ENCODE measurements around the gene CARMIL3.

CARMIL3 gene

DNA sequence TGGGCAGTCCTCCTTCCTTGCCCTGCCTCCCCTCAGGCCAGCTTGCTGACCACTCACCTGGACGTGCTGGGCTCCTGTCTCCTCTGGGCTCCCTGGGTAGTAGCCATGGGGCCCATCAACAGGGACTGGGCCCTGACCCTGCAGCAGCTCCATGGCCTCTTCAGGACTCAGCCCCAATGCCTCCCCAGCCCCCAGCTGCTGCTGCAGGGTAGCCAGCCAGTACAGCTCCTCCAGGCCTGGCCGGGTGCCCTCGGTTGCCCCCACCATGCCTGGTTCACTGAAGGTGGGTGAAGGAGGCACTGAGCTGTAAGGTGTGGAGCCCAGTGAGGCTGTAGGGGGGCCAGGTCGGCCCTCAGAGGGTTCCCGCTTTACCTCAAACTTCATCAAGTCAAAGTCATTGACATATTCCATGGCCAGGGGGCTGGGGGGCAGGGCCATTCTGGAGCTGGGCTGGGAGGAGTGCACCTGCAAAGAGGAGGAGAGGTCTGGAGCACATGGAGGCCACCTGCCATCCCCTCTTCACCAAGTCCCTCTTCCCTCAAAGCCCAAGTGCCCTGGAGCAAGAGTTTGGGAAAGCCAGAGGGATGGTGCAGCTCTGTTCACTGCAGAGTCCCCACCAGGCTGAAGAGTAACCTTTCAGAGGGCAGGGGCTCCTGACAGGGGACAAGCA, 30.7 kb downstream of the CARMIL3 start:
- TF ChIP-seq, protein P1, sequence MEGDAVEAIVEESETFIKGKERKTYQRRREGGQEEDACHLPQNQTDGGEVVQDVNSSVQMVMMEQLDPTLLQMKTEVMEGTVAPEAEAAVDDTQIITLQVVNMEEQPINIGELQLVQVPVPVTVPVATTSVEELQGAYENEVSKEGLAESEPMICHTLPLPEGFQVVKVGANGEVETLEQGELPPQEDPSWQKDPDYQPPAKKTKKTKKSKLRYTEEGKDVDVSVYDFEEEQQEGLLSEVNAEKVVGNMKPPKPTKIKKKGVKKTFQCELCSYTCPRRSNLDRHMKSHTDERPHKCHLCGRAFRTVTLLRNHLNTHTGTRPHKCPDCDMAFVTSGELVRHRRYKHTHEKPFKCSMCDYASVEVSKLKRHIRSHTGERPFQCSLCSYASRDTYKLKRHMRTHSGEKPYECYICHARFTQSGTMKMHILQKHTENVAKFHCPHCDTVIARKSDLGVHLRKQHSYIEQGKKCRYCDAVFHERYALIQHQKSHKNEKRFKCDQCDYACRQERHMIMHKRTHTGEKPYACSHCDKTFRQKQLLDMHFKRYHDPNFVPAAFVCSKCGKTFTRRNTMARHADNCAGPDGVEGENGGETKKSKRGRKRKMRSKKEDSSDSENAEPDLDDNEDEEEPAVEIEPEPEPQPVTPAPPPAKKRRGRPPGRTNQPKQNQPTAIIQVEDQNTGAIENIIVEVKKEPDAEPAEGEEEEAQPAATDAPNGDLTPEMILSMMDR (IDR thresholded peaks at IDR 0.05; ENCODE audit: low read depth, low read length): no peak
- no peak for DNase-seq (ENCODE audit: extremely low read depth, low read depth)

DNA sequence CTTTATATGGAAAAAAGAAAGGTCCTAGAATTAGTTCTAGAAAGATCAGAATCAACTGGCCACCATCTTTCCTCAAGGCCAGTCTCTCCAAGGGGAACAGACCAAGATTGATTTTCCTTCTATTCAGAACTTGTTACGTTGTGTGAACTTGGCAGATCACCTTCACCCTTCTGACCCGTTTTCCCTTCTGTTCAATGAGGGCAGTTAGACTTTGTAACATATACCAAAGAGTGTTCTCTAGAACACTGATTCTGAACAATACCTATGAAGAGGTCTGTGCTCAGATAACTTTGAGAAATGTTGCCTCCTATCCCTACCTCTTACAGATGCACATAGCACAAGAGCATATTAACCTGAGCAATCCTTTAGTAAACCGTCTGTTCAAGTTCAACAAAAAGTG, 31.7 kb downstream of the CARMIL3 start:
- TF ChIP-seq, protein P1 (IDR thresholded peaks at IDR 0.05; ENCODE audit: low read depth, low read length): no peak
- DNase-seq (ENCODE audit: extremely low read depth, low read depth): no peak

DNA sequence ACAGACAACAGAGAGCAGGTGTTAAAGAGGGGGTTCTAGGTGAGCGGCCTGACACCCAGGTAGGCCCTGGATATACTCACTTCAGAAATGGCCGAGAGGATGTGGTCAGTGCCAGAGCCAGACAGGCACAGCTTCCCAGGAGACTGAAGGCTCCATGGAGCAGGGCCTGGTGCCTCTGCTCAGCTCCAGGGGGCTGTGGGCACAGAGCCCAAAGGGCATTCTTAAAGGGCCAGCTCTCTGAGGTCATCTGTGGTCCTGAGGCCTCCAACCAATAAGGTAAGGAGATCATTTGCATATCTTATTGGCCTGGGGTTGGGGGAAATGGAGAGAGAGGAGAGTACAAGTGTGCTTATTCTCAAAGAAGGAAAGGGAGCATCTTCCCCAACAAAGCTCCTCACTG, 32.6 kb downstream of the CARMIL3 start:
- no peak for DNase-seq (ENCODE audit: extremely low read depth, low read depth)
- TF ChIP-seq, protein P1 (IDR thresholded peaks at IDR 0.05; ENCODE audit: low read depth, low read length): no peak

DNA sequence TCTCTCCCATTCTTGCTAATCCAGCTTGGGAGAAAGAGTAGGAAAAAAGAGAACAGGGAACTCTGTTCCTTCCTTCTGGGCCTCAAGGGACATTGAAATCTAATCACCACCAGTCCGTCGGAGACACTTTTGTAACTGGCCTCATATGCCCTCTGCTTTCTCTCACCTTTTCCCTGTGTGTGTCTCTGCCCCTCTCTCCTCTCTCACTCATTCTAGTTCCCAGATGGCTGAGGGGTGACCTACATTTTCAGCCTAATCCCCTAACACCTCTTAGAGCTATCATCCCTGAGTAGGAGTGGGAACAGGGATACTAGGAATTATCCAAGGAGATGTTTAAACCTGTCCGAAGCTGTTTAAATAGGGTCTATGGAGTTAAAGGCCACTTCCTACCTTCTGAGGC, 33.4 kb downstream of the CARMIL3 start:
- TF ChIP-seq, protein P1 (IDR thresholded peaks at IDR 0.05; ENCODE audit: low read depth, low read length): no peak
- no peak for DNase-seq (ENCODE audit: extremely low read depth, low read depth)

DNA sequence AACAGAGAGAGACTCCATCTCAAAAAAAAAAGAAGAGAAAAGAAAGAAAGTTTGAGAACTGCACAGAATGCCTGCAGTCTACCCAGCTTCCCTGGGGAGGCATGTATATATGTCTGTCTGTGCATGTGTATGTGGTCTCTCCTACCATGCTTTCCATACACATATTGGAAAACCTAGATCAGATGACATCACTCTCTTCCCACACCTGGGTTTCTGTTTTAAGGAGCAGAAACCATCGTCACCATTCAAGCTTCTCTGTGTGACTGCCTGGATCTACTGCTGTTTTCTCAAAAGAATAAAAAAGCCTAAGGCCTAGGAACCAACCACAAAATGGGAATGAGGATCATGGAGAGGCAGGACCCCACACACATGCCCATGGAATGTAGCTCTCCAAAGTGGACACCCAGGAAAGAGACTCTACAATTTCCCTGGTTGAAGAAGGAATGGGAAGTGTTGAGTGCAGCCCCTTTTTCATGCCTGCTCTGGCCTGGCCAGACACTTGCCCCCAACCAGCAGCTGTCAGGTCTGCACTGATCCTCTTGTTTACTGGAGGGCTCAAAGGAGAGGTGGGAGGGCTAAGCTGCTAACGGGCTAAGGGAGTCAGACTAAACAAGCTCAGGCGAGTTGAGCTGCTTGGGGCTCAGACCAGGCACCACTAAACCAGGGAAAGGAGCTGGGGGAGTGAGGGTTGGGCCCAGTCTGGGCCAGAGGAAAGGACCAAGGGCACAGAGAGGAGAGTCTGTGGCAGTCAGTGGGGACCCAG, 34.6 kb downstream of the CARMIL3 start:
- DNase-seq (ENCODE audit: extremely low read depth, low read depth): no peak
- TF ChIP-seq, protein P1 (IDR thresholded peaks at IDR 0.05; ENCODE audit: low read depth, low read length): no peak

DNA sequence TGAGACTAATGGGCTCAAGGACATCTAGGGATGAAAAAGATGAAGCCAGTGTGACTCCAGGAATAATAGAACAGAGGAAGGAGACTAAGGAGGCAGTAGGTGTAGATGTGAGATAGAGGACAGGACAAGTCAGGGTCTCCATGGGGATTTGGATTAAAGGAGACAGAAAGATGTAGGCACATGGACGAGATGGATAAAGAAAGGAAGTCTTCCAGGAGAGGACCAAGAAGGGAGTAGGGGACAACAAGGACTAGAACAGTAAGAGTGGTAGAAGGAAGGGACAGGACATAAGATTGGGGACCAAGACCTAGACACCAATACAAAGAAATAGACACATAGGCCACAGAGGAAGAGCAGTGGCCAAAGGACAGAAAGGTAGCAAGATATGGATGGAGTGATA, 35.2 kb downstream of the CARMIL3 start:
- no peak for DNase-seq (ENCODE audit: extremely low read depth, low read depth)
- TF ChIP-seq, protein P1 (IDR thresholded peaks at IDR 0.05; ENCODE audit: low read depth, low read length): no peak

DNA sequence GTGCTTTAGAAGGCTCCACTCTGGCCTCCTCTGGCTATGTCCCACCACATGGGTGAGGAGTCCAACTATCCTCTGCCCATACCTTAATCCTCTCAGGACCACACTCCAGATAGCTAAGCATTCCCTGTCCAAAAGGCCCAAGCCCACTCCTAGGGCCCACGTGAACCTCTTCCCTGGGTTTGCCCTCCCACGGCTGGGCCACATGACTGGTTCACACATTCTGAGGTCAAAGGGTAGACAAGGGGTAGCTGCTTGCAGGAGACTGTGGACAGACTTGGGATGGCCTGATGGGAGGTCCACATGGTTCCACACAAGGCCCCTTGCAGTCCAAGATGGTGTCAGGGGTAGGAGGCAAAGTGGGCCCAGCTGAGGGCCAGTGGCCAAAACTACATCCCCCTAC, 36.3 kb downstream of the CARMIL3 start:
- DNase-seq (ENCODE audit: extremely low read depth, low read depth): no peak
- TF ChIP-seq, protein P1 (IDR thresholded peaks at IDR 0.05; ENCODE audit: low read depth, low read length): no peak
